Glutamatergic neuron (in vitro differentiated cells): ENCODE measurements around the gene RALA. TPM values are rescaled to one million over a fixed set of nuclear protein-coding genes. Genes with fewer than 3 reads are reported as not detected.
"Not testable (repeated sequence)": the region's sequence is repeated elsewhere in the genome, so short reads cannot be mapped to it uniquely, and the experiment has no call there.

ENCODE experiments used
- DNase-seq: peaks from one replicate; pipeline ENCODE4 v3.0.0; 2022
- H3K27ac Mint-ChIP-seq: one replicate; pipeline ENCODE4 v1.8.0; 2020; ENCODE audit warnings: mild to moderate bottlenecking, mixed read lengths, inconsistent platforms; ENCODE audit not compliant: unreplicated experiment
- H3K27me3 Mint-ChIP-seq: one replicate; pipeline ENCODE4 v1.8.0; 2020; ENCODE audit warnings: mild to moderate bottlenecking, moderate library complexity, mixed read lengths, inconsistent platforms; ENCODE audit not compliant: unreplicated experiment
- H3K36me3 Mint-ChIP-seq: one replicate; pipeline ENCODE4 v1.8.0; 2020; ENCODE audit warnings: mild to moderate bottlenecking, mixed read lengths, inconsistent platforms; ENCODE audit not compliant: unreplicated experiment
- H3K4me1 Mint-ChIP-seq: one replicate; pipeline ENCODE4 v1.8.0; 2020; ENCODE audit warnings: mild to moderate bottlenecking, low read depth, mixed read lengths, inconsistent platforms; ENCODE audit not compliant: unreplicated experiment
- H3K4me3 Mint-ChIP-seq: one replicate; pipeline ENCODE4 v1.8.0; 2020; ENCODE audit warnings: mild to moderate bottlenecking, mixed read lengths, inconsistent platforms; ENCODE audit not compliant: unreplicated experiment
- H3K9me3 Mint-ChIP-seq: one replicate; pipeline ENCODE4 v1.8.0; 2020; ENCODE audit warnings: mild to moderate bottlenecking, moderate library complexity, mixed read lengths, inconsistent platforms; ENCODE audit not compliant: unreplicated experiment
- CTCF ChIP-seq: fragments of 200-600 bp; sonication (generic); IDR thresholded peaks from one replicate; pipeline ENCODE4 v1.5.0; 2021; ENCODE audit not compliant: partially characterized antibody, unreplicated experiment
- total RNA-seq: library from RNA; stranded (reverse); fragmentation: NEBNext Ultra II Directional; extraction: Animal tissue kit (Norgen Biotek cat#: 25700); gene quantifications from one replicate; pipeline ENCODE4 v1.2.1, GENCODE V29; 2021; ENCODE audit not compliant: unreplicated experiment

The RALA gene
- total RNA-seq, 1 donor from 2014 or later: 69.9 TPM

GRCh38 chr7:39749717-39750116 lies 126.3 kb downstream of the RALA start:
- DNase-seq: no peak
- H3K4me3 Mint-ChIP-seq: no peak overlapping the region
- H3K9me3 Mint-ChIP-seq: no peaks in the 10 kb centered on the region
- H3K27ac Mint-ChIP-seq: no peak overlapping the region
- H3K4me1 Mint-ChIP-seq: peaks cover 10% of the 10 kb centered on the region
- TF ChIP-seq CTCF: no peak
- H3K36me3 Mint-ChIP-seq: peaks cover 7% of the 10 kb centered on the region
- H3K27me3 Mint-ChIP-seq: no peaks in the 10 kb centered on the region

DNA sequence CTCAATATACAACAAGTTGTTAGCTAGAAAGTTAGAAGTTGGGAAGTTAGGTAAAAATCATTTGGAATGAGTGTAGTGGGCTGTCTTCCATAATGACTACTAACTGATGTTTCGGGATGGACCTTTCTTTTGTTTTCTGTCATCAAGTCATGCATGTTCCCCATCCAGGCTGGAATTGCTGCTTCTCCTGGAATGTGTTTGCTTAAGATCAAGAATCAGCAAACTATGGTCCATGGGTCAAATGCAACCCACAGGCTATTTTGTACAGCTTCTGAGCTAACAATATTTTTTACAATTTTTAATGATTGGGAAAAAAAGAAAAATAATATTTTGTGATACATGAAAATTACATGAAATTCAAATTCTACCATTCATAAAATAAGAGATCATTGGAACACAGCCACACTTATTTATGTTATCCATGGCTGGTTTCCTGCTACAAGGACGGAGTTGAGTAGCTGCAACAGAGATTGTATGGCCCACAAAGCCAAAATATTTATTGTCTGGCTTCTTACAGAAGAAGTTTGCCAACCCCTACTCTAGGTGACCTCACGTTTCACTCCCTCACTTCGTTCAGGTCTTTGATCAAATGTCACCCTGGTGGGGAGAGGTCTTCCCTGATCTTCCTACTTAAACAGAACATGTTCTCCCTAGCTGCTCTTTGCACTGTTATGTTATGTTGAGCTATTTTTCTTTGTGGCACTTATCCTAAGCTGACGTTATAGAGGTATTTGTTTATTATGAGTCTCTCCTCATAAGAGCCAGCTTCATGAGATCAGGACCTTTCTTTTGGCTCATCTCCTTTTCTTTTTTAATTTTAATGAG lies 127.1 kb downstream of the RALA start:
- no peak overlapping the region for H3K4me3 Mint-ChIP-seq
- no peak for DNase-seq
- peaks cover 7% of the 10 kb centered on the region for H3K36me3 Mint-ChIP-seq
- TF ChIP-seq CTCF: no peak
- H3K27me3 Mint-ChIP-seq: no peaks in the 10 kb centered on the region
- peaks cover 11% of the 10 kb centered on the region for H3K4me1 Mint-ChIP-seq
- no peaks in the 10 kb centered on the region for H3K9me3 Mint-ChIP-seq
- no peak overlapping the region for H3K27ac Mint-ChIP-seq

- DNase-seq, H3K27ac Mint-ChIP-seq, H3K4me3 Mint-ChIP-seq, H3K9me3 Mint-ChIP-seq, H3K27me3 Mint-ChIP-seq, H3K4me1 Mint-ChIP-seq: not testable (repeated sequence)
- peaks cover 22% of the 10 kb centered on the region for H3K36me3 Mint-ChIP-seq
These were observed 129.9 kb downstream of the RALA start for GRCh38 chr7:39753237-39753636.

DNA sequence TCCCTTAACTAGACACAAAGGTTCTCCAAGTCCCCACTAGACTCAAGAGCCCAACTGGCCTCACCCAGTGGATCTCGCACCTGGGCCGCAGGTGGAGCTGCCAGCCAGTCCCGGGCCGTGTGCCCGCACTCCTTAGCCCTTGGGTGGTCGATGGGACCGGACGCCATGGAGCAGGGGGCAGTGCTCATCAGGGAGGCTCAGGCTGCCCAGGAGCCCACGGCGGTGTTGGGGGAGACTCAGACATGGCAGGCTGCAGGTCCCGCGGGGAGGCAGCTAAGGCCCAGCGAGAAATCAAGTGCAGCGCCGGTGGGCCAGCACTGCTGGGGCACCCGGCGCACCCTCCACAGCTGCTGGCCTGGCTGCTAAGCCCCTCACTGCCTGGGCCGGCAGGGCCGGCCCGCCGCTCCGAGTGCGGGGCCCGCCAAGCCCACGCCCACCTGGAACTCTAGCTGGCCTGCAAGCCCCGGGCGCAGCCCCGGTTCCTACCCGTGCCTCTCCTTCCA lies 130.5 kb downstream of the RALA start:
- H3K4me1 Mint-ChIP-seq: peaks cover 4% of the 10 kb centered on the region

GRCh38 chr7:39754326-39755120 lies 131.2 kb downstream of the RALA start:
- Mint-ChIP-seq H3K36me3 (peaks cover 28% of the 10 kb centered on the region), H3K9me3 (no peaks in the 10 kb centered on the region), H3K4me1 (peaks cover 4% of the 10 kb centered on the region), H3K27ac (no peak overlapping the region), H3K27me3 (no peaks in the 10 kb centered on the region), H3K4me3 (no peak overlapping the region)
- TF ChIP-seq CTCF: no peak
- no peak for DNase-seq

More for the DNA sequence above, 130.5 kb downstream of the RALA start:
- no peak for TF ChIP-seq CTCF
- Mint-ChIP-seq H3K27me3 (no peaks in the 10 kb centered on the region), H3K36me3 (peaks cover 28% of the 10 kb centered on the region), H3K9me3 (no peaks in the 10 kb centered on the region), H3K27ac (no peak overlapping the region), H3K4me3 (no peak overlapping the region)
- no peak for DNase-seq
